HFF-Myc (cell line): ENCODE measurements around the gene TRIM33.
"Not testable (repeated sequence)": the region's sequence is repeated elsewhere in the genome, so short reads cannot be mapped to it uniquely, and the experiment has no call there.

ENCODE experiments used
- DNase-seq: peaks from one replicate; pipeline ENCODE4 v3.0.0-alpha.2; 2011; ENCODE audit warnings: low read depth; ENCODE audit errors: extremely low read depth
- H3K4me3 ChIP-seq: replicated peaks from 2 replicates; pipeline ENCODE4 v1.5.1; 2011; ENCODE audit warnings: low read depth, mild to moderate bottlenecking, control low read depth, low read length
- CTCF ChIP-seq: IDR thresholded peaks from 2 replicates; pipeline ENCODE4 v1.5.1; 2012; ENCODE audit warnings: mild to moderate bottlenecking, low read depth, low read length, control low read depth; ENCODE audit errors: missing control alignments

Gene TRIM33

DNA sequence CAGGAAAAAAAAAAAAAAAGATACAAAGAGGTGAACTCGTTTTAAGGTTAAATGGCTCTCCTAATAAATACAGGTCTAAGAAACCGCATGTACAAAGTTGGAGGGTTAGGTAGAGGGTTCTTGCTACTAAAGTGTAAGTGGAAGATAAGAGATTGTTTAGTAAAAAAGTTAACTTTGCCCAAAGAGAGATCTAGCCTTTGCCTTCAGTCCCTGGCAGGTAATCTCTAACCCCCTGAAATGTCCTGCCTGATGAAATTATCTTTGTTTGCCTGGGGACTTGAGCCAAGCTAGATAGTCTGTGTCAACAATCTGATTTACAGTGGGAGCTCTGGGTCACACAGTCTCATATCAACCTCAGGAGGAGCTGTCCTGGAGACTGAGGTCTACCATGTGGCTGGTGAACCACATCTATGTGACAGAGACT, 57.6 kb downstream of the TRIM33 start:
- TF ChIP-seq CTCF = no peak
- DNase-seq = no peak
- no peak overlapping the region for H3K4me3 ChIP-seq

GRCh38 chr1:114448370-114449036, 62.5 kb downstream of the TRIM33 start:
- H3K4me3 ChIP-seq = no peak overlapping the region
- no peak for TF ChIP-seq CTCF
- DNase-seq = no peak

- TF ChIP-seq CTCF = no peak
- no peak for DNase-seq
- H3K4me3 ChIP-seq = no peak overlapping the region
Observed at GRCh38 chr1:114446198-114446597, 64.8 kb downstream of the TRIM33 start.

DNA sequence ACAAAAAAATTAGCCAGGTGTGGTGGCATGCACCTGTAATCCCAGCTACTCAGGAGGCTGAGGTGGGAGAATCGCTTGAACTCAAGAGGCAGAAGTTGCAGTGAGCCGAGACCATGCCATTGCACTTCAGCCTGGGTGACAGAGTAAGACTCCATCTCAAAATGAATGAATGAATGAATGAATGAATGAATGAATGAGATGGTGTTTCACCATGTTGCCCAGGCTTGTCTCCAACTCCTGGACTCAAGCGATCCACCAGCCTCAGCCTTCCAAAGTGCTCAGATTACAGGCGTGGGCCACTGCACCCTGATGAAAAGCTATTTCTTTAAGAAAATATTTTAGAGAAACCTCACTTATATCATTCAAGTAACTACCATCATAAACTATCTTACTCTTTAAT, 67.8 kb downstream of the TRIM33 start:
- H3K4me3 ChIP-seq, DNase-seq: not testable (repeated sequence)

- no peak overlapping the region for H3K4me3 ChIP-seq
- no peak for DNase-seq
- TF ChIP-seq CTCF = no peak
Observed at GRCh38 chr1:114441332-114441731, 69.7 kb downstream of the TRIM33 start.

- TF ChIP-seq CTCF = no peak
- DNase-seq = no peak
- H3K4me3 ChIP-seq = no peak overlapping the region
Observed at GRCh38 chr1:114439369-114439768, 71.6 kb downstream of the TRIM33 start.

DNA sequence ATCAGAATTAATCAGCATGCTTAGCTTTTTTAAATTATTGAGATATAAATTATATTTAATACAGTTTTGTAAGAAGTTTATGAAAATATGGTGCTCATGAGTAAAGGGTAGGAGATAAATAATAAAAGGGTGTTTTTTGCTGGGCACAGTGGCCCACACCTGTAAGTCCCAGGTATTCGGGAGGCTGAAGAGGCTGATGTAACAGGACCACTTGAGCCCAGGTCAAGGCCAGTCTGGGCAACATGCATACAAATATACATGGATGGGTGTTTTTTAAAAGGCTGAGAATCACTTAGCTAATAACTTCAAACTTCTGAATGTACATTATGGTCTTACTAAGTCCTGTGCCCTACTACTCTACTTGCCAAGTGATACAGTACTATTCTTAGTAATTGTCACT, 73.2 kb downstream of the TRIM33 start:
- H3K4me3 ChIP-seq = no peak overlapping the region
- TF ChIP-seq CTCF = no peak
- DNase-seq = no peak
